ENCODE data around the gene RABEP1. TPM values are rescaled to one million over a fixed set of nuclear protein-coding genes. Genes with fewer than 3 reads are reported as not detected.

Gene RABEP1
- total and polyA plus RNA-seq, 8 donors, result 12.1 to 89.7 (median 19.8) TPM

- intact Hi-C loops (cut with DNase I; ENCODE audit: low total_unique reads), result no loop called here
- DNase-seq, result no peak
- Histone ChIP-seq H3K4me1 (peaks cover under 1 to 26% (median 18%) of the 10 kb centered on the region in 4 donors), H3K27me3 (no peaks in the 10 kb centered on the region), H3K27ac (no peak overlapping the region), H3K36me3 (peaks cover 45 to 100% (median 99%) of the 10 kb centered on the region in 4 donors), H3K9me3 (no peaks in the 10 kb centered on the region), H3K4me3 (no peak overlapping the region)
- no peak for TF ChIP-seq CTCF (IDR thresholded peaks at IDR 0.05)
- no peak for TF ChIP-seq EP300 (IDR thresholded peaks at IDR 0.05)
- no peak for TF ChIP-seq POLR2A (IDR thresholded peaks at IDR 0.05)
- no peak for TF ChIP-seq POLR2AphosphoS5 (IDR thresholded peaks at IDR 0.05)
- WGBS, 5 donors, result 74 to 84% (median 81%) methylated on average over 3 of the region's 3 CpGs
These were observed 150.0 kb downstream of the RABEP1 start for GRCh38 chr17:5431949-5432556.

DNA sequence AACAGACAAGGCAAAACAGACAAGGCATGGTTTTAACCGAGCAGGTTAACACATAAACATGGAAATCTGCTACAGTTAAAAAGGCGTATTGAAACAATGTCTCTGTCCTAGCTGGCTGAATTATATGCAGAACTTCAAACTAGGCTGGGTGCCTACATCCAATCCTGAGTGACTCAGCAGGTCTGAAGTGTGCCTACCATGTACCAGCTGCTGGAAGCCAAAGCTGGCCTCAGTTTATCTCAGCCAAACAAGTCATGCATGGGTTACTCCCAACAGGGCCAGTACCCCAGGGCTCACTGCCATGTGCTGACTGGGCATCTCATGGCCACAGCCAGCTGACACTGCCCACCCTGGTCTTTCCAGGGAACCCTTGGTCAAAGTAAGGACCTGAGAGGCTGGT is 152.9 kb downstream of the RABEP1 start:
- H3K9me3 ChIP-seq, result no peaks in the 10 kb centered on the region
- TF ChIP-seq CTCF (IDR thresholded peaks at IDR 0.05) (no peak), POLR2AphosphoS5 (IDR thresholded peaks at IDR 0.05) (no peak), EP300 (IDR thresholded peaks at IDR 0.05) (no peak), POLR2A (IDR thresholded peaks at IDR 0.05) (no peak)
- no peak overlapping the region for H3K4me3 ChIP-seq
- 86 to 97% (median 89%) methylated on average over 2 of the region's 2 CpGs for WGBS, 5 donors
- peaks cover 28 to 78% (median 76%) of the 10 kb centered on the region in 4 donors for H3K36me3 ChIP-seq
- intact Hi-C loops (cut with DNase I; ENCODE audit: low total_unique reads), result no loop called here
- no peaks in the 10 kb centered on the region for H3K27me3 ChIP-seq
- H3K27ac ChIP-seq, result no peak overlapping the region
- no peak for DNase-seq
- H3K4me1 ChIP-seq, result peaks cover 16 to 44% (median 32%) of the 10 kb centered on the region in 4 donors

Other genes starting within 250 kb of the RABEP1 start
- gene SLC52A1, start 246.9 kb upstream of the RABEP1 start, total RNA-seq, result not detected
- 1 to 10 TPM in 1 of 3 donors, not detected in 2; 1.0 TPM for gene SLC52A1, start 246.9 kb upstream of the RABEP1 start, polyA plus RNA-seq
- gene ZFP3, start 203.8 kb upstream of the RABEP1 start, total RNA-seq, result 10 to 100 TPM in 1 of 5 donors, 1 to 10 TPM in 4; 2.9 to 15.2 (median 6.6) TPM
- gene ZFP3, start 203.8 kb upstream of the RABEP1 start, polyA plus RNA-seq, result 1 to 10 TPM; 1.7 to 2.6 (median 1.7) TPM
- 1 to 10 TPM in 4 of 5 donors, under 1 TPM in 1; 0.58 to 8.0 (median 7.5) TPM for gene ZNF232, start 170.4 kb upstream of the RABEP1 start, total RNA-seq
- gene ZNF232, start 170.4 kb upstream of the RABEP1 start, polyA plus RNA-seq, result 10 to 100 TPM in 1 of 3 donors, 1 to 10 TPM in 2; 6.9 to 11.8 (median 7.0) TPM
- gene USP6, start 166.3 kb upstream of the RABEP1 start, total RNA-seq, result under 1 TPM in 2 of 5 donors, not detected in 3; 0.18 to 0.45 TPM
- gene USP6, start 166.3 kb upstream of the RABEP1 start, polyA plus RNA-seq, result under 1 TPM in 1 of 3 donors, not detected in 2; 0.05 TPM
- 10 to 100 TPM in 2 of 5 donors, 1 to 10 TPM in 3; 5.8 to 73.5 (median 10.0) TPM for gene ZNF594, start 90.4 kb upstream of the RABEP1 start, total RNA-seq
- gene ZNF594, start 90.4 kb upstream of the RABEP1 start, polyA plus RNA-seq, result 1 to 10 TPM in 1 of 3 donors, under 1 TPM in 1, not detected in 1; 0.56 to 1.1 TPM
- 1 to 10 TPM in 1 of 5 donors, under 1 TPM in 1, not detected in 3; 0.72 to 1.1 TPM for gene SCIMP, start 47.4 kb upstream of the RABEP1 start, total RNA-seq
- gene SCIMP, start 47.4 kb upstream of the RABEP1 start, polyA plus RNA-seq, result 1 to 10 TPM in 1 of 3 donors, under 1 TPM in 1, not detected in 1; 0.62 to 2.1 TPM
- gene NUP88, start 137.4 kb downstream of the RABEP1 start, total RNA-seq, result 100 to 1,000 TPM in 2 of 5 donors, 10 to 100 TPM in 3; 29.8 to 185 (median 98.8) TPM
- gene NUP88, start 137.4 kb downstream of the RABEP1 start, polyA plus RNA-seq, result 10 to 100 TPM; 58.2 to 92.9 (median 60.3) TPM
- gene RPAIN, start 137.9 kb downstream of the RABEP1 start, total RNA-seq, result 10 to 100 TPM in 4 of 5 donors, 1 to 10 TPM in 1; 8.1 to 81.1 (median 61.2) TPM
- 10 to 100 TPM; 32.2 to 35.1 (median 34.7) TPM for gene RPAIN, start 137.9 kb downstream of the RABEP1 start, polyA plus RNA-seq
- gene C1QBP, start 156.9 kb downstream of the RABEP1 start, total RNA-seq, result 100 to 1,000 TPM in 2 of 5 donors, 10 to 100 TPM in 3; 26.8 to 320 (median 73.3) TPM
- gene C1QBP, start 156.9 kb downstream of the RABEP1 start, polyA plus RNA-seq, result 100 to 1,000 TPM in 2 of 3 donors, 10 to 100 TPM in 1; 79.6 to 120 (median 111) TPM
- 10 to 100 TPM in 3 of 5 donors, 1 to 10 TPM in 1, under 1 TPM in 1; 0.58 to 13.3 (median 12.1) TPM for gene DHX33, start 186.7 kb downstream of the RABEP1 start, total RNA-seq
- 1 to 10 TPM; 3.5 to 4.4 (median 4.2) TPM for gene DHX33, start 186.7 kb downstream of the RABEP1 start, polyA plus RNA-seq
- gene DERL2, start 203.9 kb downstream of the RABEP1 start, total RNA-seq, result 10 to 100 TPM in 3 of 5 donors, 1 to 10 TPM in 2; 5.8 to 61.8 (median 43.9) TPM
- gene DERL2, start 203.9 kb downstream of the RABEP1 start, polyA plus RNA-seq, result 10 to 100 TPM; 25.4 to 65.4 (median 43.5) TPM
- 10 to 100 TPM in 4 of 5 donors, not detected in 1; 13.6 to 43.3 (median 17.2) TPM for gene MIS12, start 204.3 kb downstream of the RABEP1 start, total RNA-seq
- gene MIS12, start 204.3 kb downstream of the RABEP1 start, polyA plus RNA-seq, result 10 to 100 TPM in 1 of 3 donors, 1 to 10 TPM in 2; 7.5 to 10.9 (median 8.5) TPM